Dermis blood vessel endothelial cell (primary cell): ENCODE results near the gene DCLK1. TPM values are rescaled to one million over a fixed set of nuclear protein-coding genes. Genes with fewer than 3 reads are reported as not detected.

Source experiments
- DNase-seq: peaks from one replicate; pipeline ENCODE4 v3.0.0; 2010
- total RNA-seq: library from RNA; depleted of rRNA; stranded (reverse); fragments of >200 nt; gene quantifications from 2 replicates; pipeline ENCODE4 v1.2.3, GENCODE V29; 2014

The DCLK1 gene
- total RNA-seq, 1 donor from 2014 or later: 38.1 TPM

DNA sequence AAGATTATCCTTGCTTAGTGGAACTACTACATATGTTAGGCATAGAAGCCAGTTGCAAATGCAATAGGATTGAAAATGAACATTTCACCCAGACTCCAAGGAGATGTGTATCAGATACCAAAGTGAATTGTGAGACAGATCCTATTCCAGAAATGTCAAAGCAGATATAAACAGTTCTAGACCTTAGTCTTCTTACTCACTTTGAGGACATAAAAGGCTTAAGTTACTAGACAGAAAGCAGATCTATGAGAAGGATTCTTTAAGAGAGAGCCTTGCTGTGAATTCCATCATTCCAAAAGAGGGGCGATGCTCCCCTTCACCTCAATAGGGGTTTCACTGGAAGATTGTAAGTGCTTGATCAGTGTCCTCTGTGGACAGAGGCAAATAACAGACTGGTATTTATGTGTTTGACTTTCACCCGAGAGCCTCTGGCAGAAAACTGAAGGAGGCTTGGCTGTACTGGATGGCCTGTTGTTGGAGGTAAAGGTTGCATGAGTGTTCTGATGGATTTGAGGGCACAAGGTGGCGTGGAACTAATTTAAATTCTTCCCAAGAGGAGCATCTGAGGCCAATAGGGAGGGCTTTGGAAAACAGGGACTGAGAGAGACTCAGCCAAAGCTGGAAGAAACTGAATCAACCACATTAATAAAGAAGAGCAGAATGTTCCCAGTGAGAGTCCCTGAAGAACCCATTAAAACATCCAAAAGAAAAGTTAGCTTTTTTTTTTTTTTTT is 194.8 kb downstream of the DCLK1 start:
- DNase-seq: no peak

DNA sequence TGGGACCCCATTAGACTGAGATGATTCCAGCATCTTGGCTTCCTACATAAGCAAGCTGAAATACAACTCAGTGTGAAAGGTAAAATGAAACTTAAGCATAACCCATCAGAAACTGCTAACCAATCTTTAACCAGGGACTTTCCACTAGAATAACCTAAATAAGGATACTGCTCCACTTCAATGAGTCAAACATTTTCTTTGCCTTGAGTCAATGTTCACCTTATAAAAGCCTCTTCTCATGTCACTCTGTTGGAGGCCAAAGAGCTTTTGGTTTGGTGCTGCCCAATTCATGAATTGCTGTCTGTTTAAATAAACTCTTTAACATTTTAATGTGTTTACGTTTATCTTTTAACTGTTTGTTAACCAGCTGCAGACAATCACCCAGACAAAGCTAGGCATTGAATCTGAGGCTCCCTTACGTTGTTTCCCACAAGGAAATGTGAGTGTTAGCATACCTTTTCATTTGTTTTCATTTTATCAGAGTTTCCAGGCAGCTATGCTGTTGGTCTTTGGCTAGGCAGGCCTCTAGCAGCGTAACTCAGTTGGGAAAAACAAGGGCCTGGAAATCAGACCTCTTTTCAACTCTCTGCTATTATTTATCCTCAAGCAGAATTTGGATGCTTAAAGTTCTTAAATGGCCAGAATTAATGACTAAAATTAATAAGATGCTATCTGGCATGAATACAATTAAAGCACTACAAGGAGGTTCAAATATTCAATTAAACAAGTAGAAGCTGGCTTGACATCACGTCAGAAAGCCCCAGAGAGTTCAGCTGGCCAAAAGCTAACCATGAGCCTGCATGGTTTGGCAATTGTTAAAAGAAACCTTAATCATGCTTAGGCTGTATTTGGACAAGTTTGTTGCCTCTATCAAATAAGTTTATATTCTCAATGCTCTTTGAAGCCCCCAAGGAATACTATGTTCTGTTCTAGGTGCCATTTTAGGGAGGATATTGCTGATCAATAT is 200.2 kb downstream of the DCLK1 start:
- no peak for DNase-seq

GRCh38 chr13:35927567-35928021 is 203.6 kb downstream of the DCLK1 start:
- peak; percentile 14 for DNase-seq

GRCh38 chr13:35926859-35927530 is 204.2 kb downstream of the DCLK1 start:
- no peak for DNase-seq

- no peak for DNase-seq
These were observed 205.5 kb downstream of the DCLK1 start for GRCh38 chr13:35925669-35926068.

GRCh38 chr13:35923347-35923746 is 207.8 kb downstream of the DCLK1 start:
- peak; percentile 23 for DNase-seq

DNA sequence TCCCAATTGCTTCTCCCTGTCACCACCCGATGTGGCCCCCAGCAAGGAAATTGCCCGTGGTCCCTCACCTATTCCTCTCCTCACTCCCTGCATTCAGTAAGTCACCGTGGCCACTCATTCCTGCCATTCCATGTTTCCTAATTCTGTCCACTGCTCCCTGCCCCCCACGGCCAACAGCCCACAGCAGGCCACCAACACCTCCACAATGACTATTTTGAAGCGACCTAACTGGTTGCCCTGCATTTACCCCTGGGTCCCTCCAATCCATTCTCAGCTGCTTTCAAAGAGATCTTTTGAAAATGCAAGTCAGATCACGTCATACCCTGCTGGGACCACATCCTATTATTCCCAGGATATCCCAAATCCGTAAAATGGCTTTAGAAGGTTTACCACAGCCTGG is 210.4 kb downstream of the DCLK1 start:
- no peak for DNase-seq

- DNase-seq: no peak
These were observed 213.1 kb downstream of the DCLK1 start for GRCh38 chr13:35917942-35918645.

DNA sequence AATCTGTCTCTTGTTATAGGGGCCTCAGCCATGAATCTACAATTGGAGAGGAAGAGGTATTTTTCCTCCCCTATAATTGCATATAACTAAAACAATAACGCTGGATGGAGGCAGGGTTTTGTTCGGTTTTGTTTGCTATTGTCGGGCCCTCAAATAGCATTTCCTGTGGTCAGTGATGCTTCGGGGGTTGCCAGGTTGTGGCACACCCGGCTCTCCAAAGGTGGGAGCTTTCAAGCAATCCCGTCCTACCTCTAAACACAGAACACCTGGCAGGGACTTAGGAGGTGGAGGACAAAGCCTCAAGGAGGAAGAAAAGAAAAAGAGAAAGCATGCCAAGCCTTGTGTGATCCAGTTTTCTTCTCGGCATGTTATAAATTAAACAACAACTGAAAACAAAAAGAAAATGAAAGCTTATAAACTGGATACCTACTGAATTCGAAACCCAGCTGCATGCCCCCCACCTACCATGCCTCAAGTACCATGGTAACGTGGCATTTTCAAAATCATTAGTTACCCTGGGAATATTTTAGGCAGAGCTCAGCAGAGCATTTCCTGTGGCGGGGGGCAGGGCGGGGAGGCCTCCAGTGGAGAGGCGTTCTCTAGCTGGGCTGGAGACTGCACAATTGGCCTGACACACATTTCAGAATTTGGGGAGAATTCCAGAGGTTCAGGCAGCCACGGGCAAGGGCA is 213.8 kb downstream of the DCLK1 start:
- DNase-seq: no peak

DNA sequence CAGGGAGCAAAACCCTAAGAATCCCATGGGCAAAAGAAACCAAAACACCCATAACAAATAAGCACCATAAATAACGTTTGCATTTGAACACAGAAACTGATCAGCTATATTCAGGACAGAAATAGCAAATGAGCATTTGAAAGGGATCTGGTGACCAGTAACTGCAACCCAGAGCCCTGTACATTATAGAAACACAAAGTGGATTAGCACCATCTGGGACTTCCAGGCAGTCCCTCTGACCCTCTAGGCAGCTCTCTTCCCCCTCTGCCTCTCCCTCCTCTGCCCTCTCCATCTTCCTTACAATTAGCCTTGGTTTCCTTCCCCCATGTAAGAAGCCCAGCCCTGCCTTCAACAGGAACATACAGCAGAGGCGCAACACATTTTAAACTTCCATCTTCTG is 215.0 kb downstream of the DCLK1 start:
- no peak for DNase-seq

- no peak for DNase-seq
These were observed 216.5 kb downstream of the DCLK1 start for GRCh38 chr13:35914662-35915061.

DNA sequence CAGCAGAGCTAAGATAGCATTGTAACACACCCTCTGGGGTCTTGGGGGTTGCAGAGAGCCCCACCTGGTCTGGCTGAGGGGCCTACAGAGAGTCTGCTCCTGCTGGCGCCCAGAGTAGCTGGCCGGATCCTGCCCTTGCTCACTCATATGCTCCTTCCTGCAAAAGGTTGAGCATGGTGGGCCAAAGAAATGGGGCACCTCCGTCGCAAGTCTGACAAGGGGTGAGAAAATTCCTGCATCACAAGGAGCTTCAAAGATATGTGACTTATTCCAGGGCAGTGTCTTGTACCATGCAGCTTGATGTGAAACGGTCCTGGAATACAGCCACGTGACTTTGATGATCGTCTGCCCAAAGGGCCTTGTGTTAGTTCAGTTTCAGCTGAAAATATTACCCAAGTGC is 218.3 kb downstream of the DCLK1 start:
- DNase-seq: no peak

DNA sequence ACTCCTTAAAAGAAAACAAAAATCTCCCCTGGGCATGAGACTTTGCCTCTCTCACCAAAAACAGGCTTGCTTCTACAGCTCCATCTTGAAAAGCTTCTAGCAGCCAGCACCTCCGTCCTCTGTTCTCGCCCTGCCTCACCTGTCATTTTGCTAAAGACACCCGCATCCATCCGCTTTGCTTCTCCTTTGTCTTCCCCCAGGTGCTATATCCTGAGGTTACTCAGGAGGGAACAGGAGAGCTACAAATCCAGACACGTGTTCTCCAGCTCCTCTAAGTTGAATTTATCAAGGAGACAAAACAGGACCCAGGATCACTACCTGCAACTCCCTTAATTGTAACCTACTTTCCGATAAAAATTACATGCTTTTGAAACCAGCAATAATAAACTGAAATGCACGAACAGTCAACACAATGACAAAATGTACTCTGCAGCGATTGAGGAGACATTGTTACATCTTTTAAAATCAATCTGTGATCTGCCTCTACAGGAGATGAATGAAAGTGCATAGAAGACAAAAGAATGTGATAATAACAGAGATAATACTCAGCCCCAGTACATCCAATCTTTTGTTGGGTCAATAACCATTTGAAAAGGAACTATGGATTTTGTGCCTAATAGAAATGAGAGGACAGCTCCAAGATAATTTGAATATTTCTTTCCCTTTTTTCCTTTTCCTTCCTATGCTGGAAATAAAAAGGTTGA is 221.2 kb downstream of the DCLK1 start:
- no peak for DNase-seq

DNA sequence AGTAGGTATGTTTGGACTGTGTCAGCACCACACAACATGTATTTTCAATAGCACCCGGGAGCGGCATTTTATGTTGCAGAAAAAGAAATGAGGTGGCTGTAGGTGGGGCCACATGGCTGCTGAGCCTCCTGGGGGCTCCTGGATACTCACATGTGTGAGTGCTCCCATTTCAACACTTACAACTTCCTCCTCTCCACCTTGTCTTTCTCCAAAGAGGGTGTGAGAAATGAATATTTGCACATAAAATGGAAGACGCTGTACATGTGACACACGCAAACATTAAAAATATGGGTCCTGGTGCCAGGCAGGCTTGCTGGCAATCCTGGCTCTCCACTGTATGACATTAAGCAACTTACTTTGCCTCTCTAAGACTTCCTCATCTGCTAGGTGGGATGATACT is 222.1 kb downstream of the DCLK1 start:
- DNase-seq: no peak

- no peak for DNase-seq
These were observed 223.0 kb downstream of the DCLK1 start for GRCh38 chr13:35908226-35908625.

DNA sequence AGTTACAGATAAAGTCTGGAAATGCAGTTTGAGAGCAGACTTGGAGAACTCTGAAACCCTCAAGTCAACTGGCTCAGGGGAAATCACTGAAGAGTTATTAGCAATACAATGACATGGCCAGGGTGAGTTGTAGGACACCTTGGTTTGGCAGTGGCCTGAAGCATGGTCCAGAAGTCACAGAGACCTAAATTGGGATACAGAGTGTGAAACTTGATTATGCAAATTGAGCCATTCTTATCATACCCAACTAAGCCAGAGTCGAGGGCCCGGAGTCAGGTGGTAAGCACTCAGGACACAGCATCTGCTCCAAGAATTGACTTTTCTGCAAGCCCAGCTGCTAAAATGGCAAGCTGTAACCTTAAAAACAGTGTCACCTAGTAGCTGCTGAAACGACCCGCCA is 224.5 kb downstream of the DCLK1 start:
- no peak for DNase-seq

- DNase-seq: no peak
These were observed 228.1 kb downstream of the DCLK1 start for GRCh38 chr13:35903075-35903474.

DNA sequence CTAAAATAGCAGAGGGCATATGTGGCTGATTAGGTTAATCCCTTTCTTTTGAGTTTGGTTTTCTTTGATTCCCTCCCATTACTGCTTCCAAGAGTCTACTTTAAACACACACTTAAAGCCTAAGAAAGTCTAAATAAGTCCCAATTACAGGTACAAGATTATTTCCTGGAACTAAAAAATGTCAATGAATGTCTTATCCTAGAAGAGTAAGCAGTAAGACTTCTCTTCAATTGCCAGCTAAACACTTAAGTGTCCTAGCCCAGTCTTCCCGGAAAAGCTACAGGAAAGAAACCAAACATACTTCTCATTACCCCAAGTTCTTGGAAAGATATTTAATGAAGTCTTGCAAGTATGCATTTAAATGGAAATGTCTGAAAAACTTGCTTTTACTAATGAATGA is 233.1 kb downstream of the DCLK1 start:
- DNase-seq: no peak

DNA sequence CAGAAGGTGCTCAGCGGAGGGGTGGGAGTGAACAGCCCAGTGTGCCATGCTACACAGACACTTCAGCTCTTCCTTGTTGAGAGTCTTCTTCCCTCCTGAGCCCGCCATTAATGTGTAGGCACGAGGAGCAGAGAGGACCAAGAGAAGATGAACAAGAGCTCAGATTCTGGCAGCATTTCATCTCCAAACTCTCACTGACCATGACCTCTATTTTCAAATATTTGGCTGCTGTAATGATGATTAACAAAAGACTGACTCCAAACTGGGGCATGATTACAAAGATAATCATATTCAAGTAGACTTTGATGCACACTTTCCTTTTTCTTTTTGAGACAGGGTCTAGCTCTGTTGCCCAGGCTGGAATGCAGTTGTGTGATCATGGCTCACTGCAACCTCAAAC is 236.5 kb downstream of the DCLK1 start:
- DNase-seq: no peak

DNA sequence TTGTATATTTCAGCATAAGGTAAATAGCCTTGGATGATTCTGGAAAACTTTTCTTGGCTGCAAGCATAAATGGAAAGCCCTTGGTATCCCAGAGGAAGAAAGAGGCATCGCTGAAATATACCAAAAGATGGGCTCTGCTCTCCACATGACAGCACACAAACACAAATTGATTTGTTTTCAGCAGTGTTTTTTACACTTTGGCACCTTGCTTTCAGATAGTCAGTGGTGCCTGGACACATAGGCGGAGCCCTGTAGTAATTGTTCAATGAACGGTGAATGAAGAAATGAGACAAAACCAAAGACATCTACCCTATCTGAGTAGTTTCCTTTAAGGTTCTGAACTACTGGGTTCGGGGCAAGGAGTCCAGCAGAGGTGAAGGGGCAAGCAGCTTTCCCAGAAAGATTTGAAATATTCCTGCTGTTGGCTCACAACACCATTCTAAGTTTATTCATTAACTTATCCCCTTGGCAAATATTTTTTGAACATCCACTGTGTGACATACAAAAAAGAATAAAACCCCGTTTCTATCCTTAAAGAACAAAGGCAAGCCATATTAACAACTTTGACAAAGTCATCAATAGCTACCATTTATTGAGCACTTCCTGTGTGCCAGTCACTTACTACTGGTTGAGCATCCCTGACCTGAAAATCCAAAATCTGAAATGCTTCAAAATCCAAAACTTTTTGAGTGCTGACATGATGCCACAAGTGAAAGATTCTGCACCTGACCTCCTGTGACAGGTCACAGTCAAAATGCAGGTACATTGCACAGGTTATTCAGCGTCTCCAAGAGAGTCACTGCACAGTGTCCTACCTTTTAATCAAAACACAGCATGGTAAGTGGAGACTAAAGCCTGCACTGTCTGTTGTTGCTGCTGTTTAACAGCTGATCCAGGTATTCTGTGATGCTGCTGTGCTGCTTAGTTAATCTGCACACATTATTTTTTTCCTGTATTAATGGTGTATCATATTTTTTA is 238.1 kb downstream of the DCLK1 start:
- no peak for DNase-seq
